OCI-LY1 (cell line): Measurements from ENCODE around the gene PROZ.

Source experiments
- H2AFZ ChIP-seq: fragments of 200-600 bp; sonication (generic), shearing (Covaris generic); 2 replicates; pipeline ENCODE4 v1.6.0; 2014; ENCODE audit warnings: antibody characterized with exemption, mild to moderate bottlenecking, low read length
- H3F3A ChIP-seq: fragments of 200-600 bp; sonication (generic), shearing (Covaris generic); 2 replicates; pipeline ENCODE4 v1.6.0; 2014; ENCODE audit warnings: mild to moderate bottlenecking, antibody characterized with exemption, low read length, moderate library complexity; ENCODE audit not compliant: insufficient read depth
- H3K27ac ChIP-seq: fragments of 200-600 bp; sonication (generic); 2 replicates; pipeline ENCODE4 v1.5.1; 2014; ENCODE audit warnings: low read length, mixed run types, mild to moderate bottlenecking, low read depth; ENCODE audit not compliant: poor library complexity, severe bottlenecking
- H3K27me3 ChIP-seq: fragments of 200-600 bp; sonication (generic); 2 replicates; pipeline ENCODE4 v1.6.0; 2014; ENCODE audit warnings: antibody characterized with exemption, mild to moderate bottlenecking, low read length, moderate library complexity; ENCODE audit not compliant: insufficient read depth
- H3K36me3 ChIP-seq: fragments of 200-600 bp; sonication (generic); 2 replicates; pipeline ENCODE4 v1.6.1; 2014; ENCODE audit warnings: mild to moderate bottlenecking, antibody characterized with exemption, low read length, moderate library complexity, mixed read lengths; ENCODE audit not compliant: insufficient read depth
- H3K4me1 ChIP-seq: fragments of 200-600 bp; sonication (generic); 2 replicates; pipeline ENCODE4 v1.5.1; 2014; ENCODE audit warnings: mild to moderate bottlenecking, low read length, moderate library complexity; ENCODE audit not compliant: insufficient read depth, severe bottlenecking
- H3K4me2 ChIP-seq: fragments of 200-600 bp; sonication (generic), shearing (Covaris generic); 2 replicates; pipeline ENCODE4 v1.6.1; 2014; ENCODE audit warnings: low read length
- H3K4me3 ChIP-seq: fragments of 200-600 bp; sonication (generic); 2 replicates; pipeline ENCODE4 v1.5.1; 2014; ENCODE audit warnings: low read length, low read depth, mild to moderate bottlenecking, mixed read lengths; ENCODE audit not compliant: poor library complexity, severe bottlenecking
- H3K79me2 ChIP-seq: fragments of 200-600 bp; shearing (Covaris generic); 2 replicates; pipeline ENCODE4 v1.6.1; 2016; ENCODE audit warnings: mixed run types, low read length, mixed read lengths; ENCODE audit not compliant: insufficient read depth
- H3K9ac ChIP-seq: fragments of 200-600 bp; sonication (generic), shearing (Covaris generic); 2 replicates; pipeline ENCODE4 v1.6.1; 2014; ENCODE audit warnings: mild to moderate bottlenecking, low read length, mixed read lengths
- H3K9me2 ChIP-seq: fragments of 200-600 bp; sonication (generic), shearing (Covaris generic); 2 replicates; pipeline ENCODE4 v1.6.1; 2014; ENCODE audit warnings: low read depth, mild to moderate bottlenecking, low read length, mixed read lengths
- H3K9me3 ChIP-seq: fragments of 200-600 bp; shearing (Covaris generic); 2 replicates; pipeline ENCODE4 v1.6.1; 2014; ENCODE audit warnings: low read length, mixed read lengths
- H4K20me1 ChIP-seq: fragments of 200-600 bp; sonication (generic), shearing (Covaris generic); 2 replicates; pipeline ENCODE4 v1.6.0; 2016; ENCODE audit warnings: mild to moderate bottlenecking, low read length; ENCODE audit not compliant: insufficient read depth
- CTCF ChIP-seq: fragments of 200-600 bp; sonication (generic), shearing (Covaris generic); IDR thresholded peaks from 2 replicates; pipeline ENCODE4 v1.5.1; 2017; ENCODE audit warnings: mild to moderate bottlenecking, antibody characterized with exemption, low read length, moderate library complexity, mixed read lengths
- EZH2 ChIP-seq: fragments of 200-600 bp; sonication (generic), shearing (Covaris generic); IDR thresholded peaks from 2 replicates; pipeline ENCODE4 v1.8.0; 2017; ENCODE audit warnings: borderline replicate concordance, mixed run types, mild to moderate bottlenecking, antibody characterized with exemption, low read length, moderate library complexity, mixed read lengths

The PROZ gene

DNA sequence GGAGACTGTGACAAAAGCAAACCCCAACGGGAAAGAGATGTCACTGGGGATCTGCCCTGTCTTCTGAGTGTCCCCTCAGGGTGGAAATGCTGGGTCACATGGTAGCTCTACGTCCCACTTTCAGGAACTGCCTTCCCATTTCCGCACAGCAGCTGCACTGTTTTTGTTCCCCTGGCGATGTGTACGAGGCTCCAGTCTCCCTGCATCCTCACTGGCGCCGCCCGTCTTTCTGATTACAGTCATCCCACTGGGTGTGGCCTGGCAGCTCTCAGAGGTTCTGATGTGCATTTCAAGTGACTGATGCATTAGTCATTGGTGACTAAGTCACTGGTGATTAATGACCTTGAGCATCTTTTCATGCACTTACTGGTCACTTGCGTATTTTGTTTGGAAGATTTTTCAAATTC is 28.8 kb downstream of the PROZ start:
- H3F3A ChIP-seq, result no peaks in the 10 kb centered on the region
- H3K9ac ChIP-seq, result no peak overlapping the region
- H3K36me3 ChIP-seq, result peaks cover 90% of the 10 kb centered on the region
- H3K9me2 ChIP-seq, result no peaks in the 10 kb centered on the region
- no peak overlapping the region for H3K27ac ChIP-seq
- H3K4me2 ChIP-seq, result no peak overlapping the region
- H3K4me3 ChIP-seq, result no peak overlapping the region
- H3K9me3 ChIP-seq, result no peaks in the 10 kb centered on the region
- H3K27me3 ChIP-seq, result no peaks in the 10 kb centered on the region
- no peaks in the 10 kb centered on the region for H4K20me1 ChIP-seq
- TF ChIP-seq EZH2, result no peak
- no peak for TF ChIP-seq CTCF
- no peaks in the 10 kb centered on the region for H3K4me1 ChIP-seq
- no peak overlapping the region for H2AFZ ChIP-seq
- no peaks in the 10 kb centered on the region for H3K79me2 ChIP-seq

DNA sequence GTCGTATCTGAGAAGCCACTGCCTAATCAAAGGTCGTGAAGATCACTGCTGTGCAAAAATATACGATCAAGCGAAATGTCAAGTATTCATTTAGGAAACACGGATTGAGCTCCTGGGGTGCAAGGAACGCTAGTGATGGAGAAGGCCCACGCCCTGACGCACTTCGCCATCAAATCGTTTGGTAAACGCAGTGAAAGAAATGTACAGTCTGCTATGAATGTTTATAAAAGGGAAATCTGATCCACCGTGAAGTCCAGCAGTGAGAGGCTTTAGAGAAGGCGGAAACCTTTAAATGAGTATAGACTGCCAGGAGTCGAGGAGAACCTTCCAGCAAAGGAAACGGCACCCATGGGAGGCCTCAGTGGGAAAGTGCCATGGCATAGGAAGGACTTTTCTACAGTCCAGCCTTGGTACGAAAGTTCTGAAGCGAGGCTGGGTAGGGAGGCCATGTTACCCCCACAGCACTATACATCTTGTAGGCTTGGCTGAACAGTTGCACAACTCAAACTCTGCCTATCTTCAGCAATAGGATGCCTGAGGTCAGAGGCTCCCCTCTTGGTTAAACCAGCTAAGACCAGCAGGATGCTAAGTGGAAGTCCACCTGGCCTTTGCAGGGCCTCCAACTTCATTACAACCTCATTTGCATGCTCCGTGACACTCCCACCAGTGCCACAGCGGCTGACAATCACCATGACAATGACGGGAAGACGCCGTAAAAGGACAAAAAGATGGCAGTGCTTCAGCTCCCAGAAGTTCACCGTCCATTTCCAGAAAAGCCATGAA is 29.6 kb downstream of the PROZ start:
- Histone ChIP-seq H3K36me3 (peaks cover 92% of the 10 kb centered on the region), H3F3A (no peaks in the 10 kb centered on the region), H3K27ac (no peak overlapping the region), H3K4me1 (no peaks in the 10 kb centered on the region), H3K79me2 (no peaks in the 10 kb centered on the region), H3K9me3 (no peaks in the 10 kb centered on the region), H4K20me1 (no peaks in the 10 kb centered on the region), H3K9me2 (no peaks in the 10 kb centered on the region), H2AFZ (no peak overlapping the region), H3K4me3 (no peak overlapping the region), H3K4me2 (no peak overlapping the region), H3K9ac (no peak overlapping the region), H3K27me3 (no peaks in the 10 kb centered on the region)
- TF ChIP-seq EZH2, result no peak
- TF ChIP-seq CTCF, result no peak

DNA sequence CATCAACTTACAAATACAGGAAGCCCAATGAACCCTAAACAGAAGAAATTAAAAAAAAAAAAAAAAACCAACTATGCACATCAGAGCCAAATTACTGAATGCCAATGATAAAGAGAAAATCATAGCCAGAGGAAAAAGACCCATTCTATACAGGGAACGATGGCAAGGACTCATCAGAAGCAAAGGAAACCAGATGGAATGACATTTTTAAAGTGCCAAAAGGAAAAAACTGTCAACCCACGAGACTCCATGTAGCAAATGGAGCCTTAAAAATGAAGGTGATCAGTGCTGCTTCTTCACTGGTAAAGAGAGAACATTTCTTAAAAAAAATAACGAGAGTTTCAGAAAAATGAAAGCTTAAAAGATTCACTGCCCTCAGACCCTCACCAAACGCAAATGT is 31.7 kb downstream of the PROZ start:
- Histone ChIP-seq H3K4me3 (no peak overlapping the region), H3K27me3 (no peaks in the 10 kb centered on the region), H3K4me2 (no peak overlapping the region), H3K9me3 (no peaks in the 10 kb centered on the region), H3K36me3 (peaks cover 92% of the 10 kb centered on the region), H3F3A (no peaks in the 10 kb centered on the region), H2AFZ (no peak overlapping the region), H3K9me2 (no peaks in the 10 kb centered on the region), H4K20me1 (no peaks in the 10 kb centered on the region), H3K4me1 (no peaks in the 10 kb centered on the region), H3K9ac (no peak overlapping the region), H3K79me2 (no peaks in the 10 kb centered on the region), H3K27ac (no peak overlapping the region)
- TF ChIP-seq CTCF, result no peak
- no peak for TF ChIP-seq EZH2
